Measurements from ENCODE around the gene EPX.

The EPX gene

GRCh38 chr17:58187063-58187462, 5.5 kb upstream of the EPX start:
- no peak for TF ChIP-seq CTCF (IDR thresholded peaks at IDR 0.05)

- no peak for TF ChIP-seq CTCF (IDR thresholded peaks at IDR 0.05)
Observed at GRCh38 chr17:58187675-58188074, 4.9 kb upstream of the EPX start.

GRCh38 chr17:58189436-58190146, 2.9 kb upstream of the EPX start:
- no peak for TF ChIP-seq CTCF (IDR thresholded peaks at IDR 0.05)

GRCh38 chr17:58191241-58191896, 1.2 kb upstream of the EPX start:
- TF ChIP-seq CTCF (IDR thresholded peaks at IDR 0.05), result no peak

- no peak for TF ChIP-seq CTCF (IDR thresholded peaks at IDR 0.05)
Observed at GRCh38 chr17:58193641-58194255, 1.2 kb downstream of the EPX start.

- no peak for TF ChIP-seq CTCF (IDR thresholded peaks at IDR 0.05)
Observed at GRCh38 chr17:58195518-58196123, 3.1 kb downstream of the EPX start.

- no peak for TF ChIP-seq CTCF (IDR thresholded peaks at IDR 0.05)
Observed at GRCh38 chr17:58196610-58197009, 4.1 kb downstream of the EPX start.
